Measurements from ENCODE around the gene CCDC17.
A peak's percentile ranks its signal among the peaks of the same experiment; 100 is the strongest.
"Not testable (repeated sequence)": the region's sequence is repeated elsewhere in the genome, so short reads cannot be mapped to it uniquely, and the experiment has no call there.

CCDC17 gene

DNA sequence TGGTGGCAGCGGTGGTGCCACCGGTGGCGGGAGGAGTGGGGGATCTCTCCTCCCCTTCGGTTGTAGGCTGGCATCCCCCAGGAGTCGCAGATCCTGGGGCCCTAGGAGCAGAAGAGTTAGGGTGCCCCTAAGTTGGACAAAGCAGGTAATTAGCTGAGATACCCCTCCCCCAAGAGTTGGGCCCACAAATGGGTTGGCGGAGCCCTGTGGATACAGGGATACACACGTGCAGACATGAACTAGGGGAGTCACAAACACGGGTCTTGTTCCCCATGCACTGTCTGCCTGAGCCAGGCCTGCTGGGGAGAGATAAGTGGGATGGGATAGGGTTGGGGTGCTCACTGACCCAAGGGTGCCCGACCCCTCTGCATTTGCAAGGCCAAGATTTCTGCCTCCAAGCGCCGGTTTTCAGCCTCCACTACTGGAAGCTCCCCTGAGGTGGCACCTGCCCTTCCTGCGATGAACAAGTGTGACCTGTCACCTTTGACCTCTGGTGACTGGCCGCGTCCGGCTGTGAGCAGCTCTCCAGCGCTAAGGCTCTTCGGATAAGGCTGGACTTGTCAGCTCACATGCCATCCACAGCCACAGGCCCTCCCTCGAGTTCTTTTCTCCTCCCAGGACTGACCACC is 1.8 kb downstream of the CCDC17 start:
- no peak for DNase-seq

DNA sequence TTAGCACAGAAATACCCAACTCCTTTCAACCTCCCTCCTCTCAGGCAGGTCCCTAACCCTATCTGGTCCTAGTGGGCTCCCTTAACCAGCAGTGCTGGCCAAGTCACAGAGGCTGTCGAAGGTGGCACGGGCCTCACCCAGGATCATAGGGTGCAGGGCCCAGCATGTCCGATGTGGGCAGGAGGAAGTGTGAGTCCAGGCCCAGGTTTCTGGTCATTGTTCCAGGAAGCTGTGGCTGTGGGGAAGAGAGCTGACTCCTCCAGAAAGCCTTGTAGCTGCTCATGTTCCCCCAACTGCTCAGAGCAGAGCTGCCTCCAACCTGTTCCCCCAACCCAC is 2.4 kb downstream of the CCDC17 start:
- DNase-seq = no peak

DNA sequence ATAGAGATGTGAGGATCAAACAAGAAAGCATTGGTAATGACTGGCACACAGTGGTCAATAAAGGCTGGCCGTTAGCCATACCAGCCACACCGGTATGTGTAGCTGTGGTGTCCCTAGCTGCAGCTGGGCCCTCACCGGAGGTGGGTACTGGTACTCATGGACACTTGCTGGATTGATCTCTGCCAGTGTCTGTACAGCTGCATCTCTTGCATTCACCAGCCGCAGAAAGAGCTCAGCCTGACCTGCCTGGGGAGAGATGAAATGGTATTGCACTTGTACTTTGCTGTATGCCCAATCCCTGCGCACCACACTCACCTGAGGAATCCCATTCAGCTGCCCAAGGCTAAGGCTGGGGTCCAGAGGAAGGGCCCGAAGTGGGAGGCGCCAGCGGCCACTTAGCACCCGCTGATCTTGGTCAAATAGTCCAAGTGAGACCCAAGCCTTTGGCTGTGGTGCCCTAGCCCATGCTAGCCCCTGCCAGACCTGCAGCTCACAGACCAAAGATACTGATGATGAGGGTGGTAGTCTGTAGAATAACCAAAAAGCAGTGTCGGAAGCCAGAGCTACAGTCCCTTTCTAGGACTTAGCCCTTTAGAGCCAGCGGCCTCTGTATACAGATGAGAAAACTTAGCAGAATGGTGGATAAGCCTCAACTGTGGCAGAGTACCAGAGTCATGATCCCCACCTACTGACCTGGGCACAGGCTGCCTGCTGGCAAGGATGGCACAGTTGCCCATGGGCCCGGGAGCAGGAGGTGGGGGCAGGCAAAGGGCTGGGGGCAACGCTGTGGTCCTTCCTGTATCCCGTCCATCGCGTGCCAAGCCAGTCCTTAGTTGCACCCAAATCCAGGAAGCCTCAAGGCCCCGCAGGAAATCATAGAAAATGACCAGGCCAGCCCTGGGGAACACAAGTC is 3.0 kb downstream of the CCDC17 start:
- DNase-seq = no peak

DNA sequence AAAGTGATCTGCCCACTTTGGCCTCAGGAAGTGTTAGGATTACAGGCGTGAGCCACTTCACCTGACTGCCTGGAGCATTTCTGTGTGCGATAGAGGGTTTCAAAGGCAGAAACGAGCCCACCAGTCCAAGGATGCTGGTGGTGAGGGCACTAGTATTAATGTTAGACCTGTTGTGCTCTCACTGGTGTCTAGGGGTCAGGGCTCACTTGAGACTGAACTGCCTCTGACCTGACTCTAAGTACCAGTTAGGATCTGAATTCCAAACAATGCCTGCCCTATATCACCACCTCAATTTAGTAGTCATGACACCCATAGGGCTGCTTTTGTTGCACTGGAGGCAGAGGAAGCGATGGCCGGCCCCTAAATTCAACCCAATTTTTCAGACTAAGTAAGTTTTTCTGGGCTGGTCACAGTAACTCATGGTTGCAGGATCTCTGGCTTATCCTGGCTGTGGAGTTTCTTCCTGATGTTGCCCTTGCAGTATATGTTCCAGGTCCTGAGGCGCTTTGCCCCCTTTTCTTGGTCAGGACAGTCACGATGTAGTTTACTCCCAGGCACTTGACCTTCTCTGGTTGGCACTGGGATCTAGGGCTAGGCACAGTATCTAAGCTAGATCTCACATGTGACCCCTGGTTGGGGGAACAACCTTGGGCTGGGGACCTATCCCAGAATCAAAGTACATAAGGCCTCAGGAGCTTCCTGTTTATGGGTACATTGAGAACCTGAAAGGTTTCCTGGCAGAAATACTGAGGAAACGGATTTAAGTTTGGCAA is 4.5 kb downstream of the CCDC17 start:
- DNase-seq = no peak

DNA sequence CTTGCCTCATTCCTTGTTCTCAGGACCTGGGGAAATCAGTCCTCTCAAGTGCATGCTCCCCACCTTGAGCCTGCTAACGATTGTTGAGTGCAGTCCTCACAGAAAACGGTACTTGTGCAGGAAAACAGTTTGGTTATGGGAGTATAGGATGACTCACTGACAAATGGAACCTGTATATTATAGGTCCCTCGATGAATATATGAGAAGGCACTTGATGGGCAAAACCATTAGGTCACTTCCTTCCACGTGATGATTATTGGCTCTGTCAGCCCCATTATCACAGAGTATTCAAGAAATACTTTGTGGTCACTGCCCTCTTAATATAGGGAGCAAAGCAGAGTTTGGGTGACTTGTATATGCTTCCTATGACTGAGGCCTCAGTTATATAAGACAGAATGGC is 6.2 kb downstream of the CCDC17 start:
- peak; percentile 11 for DNase-seq

DNA sequence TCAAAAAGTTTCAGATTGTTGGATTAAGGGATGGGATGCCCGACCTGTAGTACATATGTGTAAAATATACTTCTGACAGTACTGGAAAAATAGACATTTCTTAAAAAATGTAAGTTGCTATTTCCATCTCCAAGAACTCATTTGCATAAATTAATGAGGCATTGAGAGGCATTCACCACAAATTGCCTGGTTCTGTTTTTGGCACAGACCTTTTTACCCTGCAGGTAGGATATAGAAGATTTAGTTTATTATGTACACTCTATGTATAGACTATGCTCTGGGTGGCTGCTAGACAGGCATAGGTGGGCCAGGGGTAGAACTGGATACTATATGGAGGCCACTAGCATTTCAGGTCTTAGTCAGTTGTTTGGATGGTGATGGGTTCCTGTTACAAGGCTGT is 8.0 kb downstream of the CCDC17 start:
- DNase-seq = no peak

DNA sequence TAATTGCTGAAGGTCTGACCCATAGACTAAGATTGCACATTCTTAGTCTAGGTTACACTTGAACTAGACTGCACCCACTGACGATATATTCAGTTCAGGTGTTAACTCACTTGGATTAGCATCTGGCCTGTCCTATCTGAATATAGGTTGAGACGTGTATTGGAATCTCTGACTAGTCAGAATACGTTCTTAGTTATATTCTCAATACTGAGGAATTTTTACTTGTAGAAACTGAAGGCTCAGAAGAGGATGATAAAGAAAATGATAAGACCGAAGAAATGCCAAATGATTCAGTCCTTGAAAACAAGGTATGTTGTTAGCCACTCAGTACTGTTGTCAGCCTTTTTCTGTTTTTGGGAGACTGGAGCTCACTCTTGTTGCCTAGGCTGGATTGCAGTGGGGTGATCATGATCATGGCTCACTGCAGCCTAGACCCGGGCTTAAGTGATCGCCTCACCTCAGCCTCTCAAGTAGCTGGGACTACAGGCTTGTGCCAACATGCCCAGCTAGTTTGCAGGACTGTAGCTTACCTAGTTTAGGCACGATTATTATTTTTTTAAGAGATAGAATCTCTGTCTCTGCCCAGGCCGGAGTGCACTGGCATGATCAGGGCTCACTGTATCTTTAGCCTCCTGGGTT is 10.8 kb downstream of the CCDC17 start:
- no peak for DNase-seq

DNA sequence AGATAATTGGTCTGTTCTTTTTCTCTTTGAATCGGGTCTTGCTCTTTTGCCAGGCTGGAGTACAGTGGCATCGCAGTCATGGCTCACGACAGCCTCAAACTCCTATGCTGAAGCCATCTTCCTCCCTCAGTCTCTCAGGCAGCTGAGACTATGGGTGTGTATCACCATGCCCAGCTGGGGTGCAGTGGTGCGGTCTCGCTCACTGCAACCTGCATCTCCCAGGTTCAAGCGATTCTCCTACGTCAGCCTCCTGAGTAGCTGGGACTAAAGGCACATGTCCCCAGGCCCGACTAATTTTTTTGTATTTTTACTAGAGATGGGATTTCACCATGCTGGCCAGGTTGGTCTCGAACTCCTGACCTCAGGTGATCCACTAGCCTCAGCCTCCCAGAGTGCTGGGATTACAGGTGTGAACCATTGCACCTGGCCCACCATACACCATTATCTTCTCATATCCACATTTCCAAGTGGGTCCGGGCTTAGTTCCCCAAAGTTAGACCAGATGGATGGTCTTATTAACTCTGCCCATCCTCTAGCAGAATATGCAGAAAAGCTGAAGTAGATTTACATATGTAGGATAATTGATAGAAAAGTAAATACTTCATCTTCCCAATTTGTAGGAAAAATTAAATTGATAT is 13.1 kb downstream of the CCDC17 start:
- DNase-seq = no peak

DNA sequence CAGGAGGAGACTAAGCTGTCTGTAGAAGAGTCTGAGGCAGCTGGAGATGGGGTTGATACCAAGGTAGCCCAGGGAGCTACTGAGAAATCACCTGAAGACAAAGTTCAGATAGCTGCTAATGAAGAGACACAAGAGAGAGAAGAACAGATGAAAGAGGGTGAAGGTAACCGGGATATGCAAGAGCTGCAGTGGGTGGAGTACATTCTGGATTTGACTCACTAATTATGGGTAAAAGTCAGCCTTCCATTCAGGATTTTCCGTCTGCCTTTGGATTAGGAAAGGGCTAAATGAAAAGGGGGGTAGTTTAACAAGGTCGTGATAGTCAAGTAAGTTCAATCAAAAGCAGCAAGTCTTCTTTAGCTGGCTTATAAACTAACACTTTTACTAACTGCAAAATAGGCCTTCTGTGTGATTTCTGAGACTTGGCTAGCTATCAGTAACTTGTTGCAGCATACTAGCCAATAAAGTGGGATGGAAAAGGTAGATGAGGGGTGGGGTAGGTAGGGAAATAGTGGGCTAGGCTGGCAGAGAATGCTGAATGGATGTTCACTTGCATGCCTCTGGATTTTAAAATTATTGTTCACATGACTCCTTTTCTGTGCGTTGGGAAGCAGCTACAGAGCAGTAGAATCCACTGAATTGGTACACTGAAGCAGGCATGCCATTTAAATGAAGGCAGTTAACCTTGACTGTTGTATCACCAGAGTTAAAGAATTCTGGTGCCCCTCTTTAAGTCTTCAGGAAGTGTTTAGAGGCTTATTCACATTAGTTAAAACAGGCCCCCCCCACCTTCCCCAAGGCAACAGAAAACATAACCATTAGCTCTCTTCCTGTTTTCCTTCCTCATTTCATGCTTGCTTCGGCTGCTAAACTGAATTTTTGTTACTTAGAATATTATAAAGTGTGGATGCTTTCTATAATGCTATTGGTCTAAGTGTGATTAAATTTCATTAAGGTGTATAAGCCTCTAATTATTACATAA is 15.4 kb downstream of the CCDC17 start:
- DNase-seq = peak; percentile 24

DNA sequence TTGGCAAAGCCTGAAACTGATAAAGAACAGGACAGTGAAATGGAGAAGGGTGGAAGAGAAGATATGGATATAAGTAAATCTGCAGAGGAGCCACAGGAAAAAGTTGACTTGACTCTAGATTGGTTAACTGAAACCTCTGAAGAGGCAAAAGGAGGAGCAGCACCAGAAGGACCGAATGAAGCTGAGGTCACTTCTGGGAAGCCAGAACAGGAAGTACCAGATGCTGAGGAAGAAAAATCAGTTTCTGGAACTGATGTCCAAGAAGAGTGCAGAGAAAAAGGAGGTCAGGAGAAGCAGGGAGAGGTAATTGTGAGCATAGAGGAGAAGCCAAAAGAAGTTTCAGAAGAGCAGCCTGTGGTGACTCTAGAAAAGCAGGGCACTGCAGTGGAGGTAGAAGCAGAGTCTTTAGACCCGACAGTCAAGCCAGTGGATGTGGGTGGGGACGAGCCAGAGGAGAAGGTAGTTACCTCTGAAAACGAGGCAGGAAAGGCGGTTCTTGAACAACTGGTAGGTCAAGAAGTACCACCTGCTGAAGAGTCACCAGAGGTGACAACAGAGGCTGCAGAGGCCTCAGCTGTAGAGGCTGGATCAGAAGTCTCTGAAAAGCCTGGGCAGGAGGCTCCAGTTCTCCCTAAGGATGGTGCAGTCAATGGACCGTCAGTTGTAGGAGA is 16.3 kb downstream of the CCDC17 start:
- DNase-seq = no peak

DNA sequence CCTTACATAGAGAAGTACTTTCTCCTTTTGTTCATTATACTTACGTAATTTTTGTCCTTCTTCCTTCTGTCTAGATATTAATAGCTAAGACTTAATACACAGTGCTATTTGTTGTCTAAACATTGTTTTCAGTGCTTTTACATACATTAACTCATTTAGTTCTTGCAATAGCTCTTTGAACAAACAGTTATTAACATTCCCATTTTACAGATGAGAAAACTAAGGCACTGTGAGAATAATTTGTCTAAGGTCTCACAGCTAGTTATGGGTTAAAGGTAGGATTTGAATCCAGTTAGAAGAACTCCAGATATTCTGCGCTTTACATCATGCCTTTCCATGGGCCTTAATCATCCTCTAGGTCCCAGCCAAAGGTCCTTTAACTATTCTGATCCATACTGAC is 19.6 kb downstream of the CCDC17 start:
- no peak for DNase-seq

DNA sequence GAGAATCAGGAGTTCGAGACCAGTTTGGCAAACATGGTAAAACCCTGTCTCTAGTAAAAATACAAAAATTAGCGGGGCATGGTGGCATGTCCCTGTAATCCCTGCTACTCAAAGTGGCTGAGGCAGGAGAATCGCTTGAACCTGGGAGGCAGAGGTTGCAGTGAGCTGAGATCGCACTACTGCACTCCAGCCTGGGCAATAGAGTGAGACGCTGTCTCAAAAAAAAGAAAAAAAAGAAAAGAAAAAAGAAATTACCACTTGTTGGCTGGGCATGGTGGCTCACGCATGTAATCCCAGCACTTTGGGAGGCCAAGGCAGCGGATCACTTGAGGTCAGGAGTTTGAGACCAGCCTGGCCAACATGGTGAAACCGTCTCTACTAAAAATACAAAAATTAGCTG is 27.1 kb downstream of the CCDC17 start:
- DNase-seq = not testable (repeated sequence)

DNA sequence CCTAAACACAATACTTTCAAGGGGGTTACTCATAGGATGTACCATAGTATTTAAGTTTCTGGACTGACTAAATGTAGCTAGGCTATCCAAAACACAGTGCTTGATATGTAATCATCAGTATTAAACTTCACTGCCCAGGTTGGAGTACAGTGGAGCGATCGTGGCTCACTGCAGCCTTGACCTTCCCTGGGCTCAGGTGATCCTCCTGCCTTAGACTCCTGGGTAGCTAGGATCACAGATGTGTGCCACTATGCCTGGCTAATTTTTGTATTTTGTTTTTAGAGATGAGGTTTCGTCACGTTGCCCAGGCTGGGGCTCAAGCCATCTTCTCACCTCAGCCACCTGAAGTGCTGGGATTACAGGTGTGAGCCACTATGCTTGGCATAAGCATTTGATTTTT is 29.4 kb downstream of the CCDC17 start:
- DNase-seq = no peak

DNA sequence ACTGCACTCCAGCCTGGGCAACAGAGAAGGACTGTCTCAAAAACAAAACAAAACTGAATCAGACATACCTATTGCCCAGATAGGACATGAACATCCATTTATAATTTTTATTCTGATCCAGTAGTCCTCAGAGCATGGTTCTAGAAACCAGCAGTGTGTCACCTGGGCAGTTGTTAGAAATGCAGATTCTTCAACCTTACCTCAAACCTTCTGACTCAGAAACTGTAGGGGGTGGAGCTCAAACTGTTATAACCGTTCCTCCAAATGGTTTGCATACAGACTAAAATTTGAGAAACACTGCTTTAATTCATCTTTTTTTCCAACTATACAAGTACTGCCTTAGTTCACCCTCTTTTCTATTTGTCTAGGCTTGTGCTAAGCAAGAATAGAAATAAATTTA is 34.0 kb downstream of the CCDC17 start:
- no peak for DNase-seq

DNA sequence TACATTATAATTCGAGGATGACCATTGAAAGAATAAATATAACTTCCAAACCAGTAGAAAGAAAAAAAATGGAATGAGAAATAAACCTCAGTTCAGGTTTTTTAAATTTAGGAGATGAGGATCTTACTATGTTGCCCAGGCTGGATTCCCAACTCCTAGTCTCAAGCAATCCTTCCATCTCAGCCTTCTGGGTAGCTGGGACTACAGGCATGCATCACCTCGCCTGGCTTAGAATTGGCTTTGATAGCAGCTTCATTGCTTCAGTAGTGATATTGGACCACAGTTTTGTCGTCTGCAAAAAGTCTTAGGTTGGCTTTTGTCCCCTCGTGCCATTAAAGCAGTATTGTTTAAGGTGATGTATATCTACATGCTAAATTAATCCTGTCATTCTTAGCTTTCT is 37.1 kb downstream of the CCDC17 start:
- no peak for DNase-seq

DNA sequence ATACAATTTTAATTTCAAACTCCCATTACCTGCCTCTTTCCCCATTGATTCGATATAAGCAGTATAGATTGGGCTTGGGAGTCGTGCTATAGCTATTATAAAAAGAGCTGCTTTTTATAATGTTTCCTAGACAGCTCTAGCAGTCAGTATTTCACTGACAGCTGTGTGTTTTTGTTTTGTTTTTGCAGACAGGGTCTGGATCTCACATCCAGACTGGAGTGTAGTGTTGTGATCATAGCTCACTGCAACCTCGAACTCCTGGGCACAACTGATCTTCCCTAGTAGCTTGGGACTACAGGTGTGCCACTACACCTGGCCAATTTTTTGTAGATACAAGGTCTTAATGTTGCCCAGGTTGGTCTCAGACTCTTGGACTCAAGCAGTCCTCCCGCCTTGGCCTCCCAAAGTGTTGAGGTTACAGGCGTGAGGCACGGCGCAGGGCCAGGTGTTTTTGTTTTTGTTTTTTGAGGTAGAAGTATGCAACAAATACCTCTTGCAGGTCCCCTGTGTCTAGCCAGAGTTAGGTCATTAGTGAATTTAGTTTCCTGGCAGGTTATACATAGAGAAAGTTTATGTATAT is 38.3 kb downstream of the CCDC17 start:
- no peak for DNase-seq

DNA sequence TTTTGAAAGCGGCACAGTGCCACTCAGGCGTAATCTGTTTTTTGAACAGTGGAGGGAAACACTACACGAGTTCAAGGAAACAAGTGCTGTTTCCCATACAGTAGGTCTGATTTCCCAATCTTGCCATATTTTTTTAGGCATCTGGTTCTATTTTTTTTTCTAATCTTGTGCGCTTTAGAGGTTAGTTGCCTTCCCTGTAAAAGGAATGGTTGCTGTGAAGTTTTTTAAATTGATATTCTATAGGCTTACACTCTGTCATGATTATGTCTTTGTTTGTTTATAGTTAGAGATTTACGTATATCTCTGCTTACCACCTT is 38.8 kb downstream of the CCDC17 start:
- DNase-seq = no peak

DNA sequence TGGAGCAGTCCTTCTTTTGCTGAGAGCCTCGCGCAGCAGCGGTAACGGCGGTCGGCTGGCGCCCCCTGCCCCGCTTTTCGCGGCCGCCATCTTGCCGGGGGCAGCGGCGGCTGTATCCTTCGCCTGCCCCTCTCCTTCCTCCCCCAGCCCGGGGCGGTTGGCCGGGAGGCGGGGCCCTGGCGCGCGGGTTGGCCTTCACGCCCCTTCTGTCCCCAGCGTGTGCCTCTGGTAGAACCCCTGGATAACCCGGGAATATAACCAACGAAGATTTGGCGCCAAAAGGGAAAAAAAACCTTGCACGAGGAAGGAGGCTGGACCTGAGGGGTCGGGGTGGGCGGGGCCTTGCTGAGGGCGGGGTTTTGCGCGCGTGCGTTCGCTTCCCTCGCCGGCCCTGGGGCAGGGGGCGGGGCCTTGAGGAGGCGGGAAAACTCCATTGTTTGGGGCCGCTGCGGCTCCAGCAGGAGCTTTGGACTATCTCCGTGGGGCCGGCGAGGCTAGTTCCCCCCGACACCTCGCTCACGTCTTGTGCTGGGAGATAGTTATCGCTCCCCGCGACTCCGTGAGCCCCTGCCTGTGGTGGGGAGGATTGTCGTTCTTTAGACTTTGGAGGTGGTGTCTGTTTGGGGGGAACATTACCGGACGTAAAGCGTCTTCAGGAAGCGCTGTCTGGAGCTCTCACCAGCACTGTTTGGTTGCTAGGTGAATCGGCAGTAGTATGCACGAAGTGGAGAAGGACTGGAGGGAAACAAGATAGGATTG is 39.3 kb downstream of the CCDC17 start:
- peak; percentile 87 for DNase-seq

DNA sequence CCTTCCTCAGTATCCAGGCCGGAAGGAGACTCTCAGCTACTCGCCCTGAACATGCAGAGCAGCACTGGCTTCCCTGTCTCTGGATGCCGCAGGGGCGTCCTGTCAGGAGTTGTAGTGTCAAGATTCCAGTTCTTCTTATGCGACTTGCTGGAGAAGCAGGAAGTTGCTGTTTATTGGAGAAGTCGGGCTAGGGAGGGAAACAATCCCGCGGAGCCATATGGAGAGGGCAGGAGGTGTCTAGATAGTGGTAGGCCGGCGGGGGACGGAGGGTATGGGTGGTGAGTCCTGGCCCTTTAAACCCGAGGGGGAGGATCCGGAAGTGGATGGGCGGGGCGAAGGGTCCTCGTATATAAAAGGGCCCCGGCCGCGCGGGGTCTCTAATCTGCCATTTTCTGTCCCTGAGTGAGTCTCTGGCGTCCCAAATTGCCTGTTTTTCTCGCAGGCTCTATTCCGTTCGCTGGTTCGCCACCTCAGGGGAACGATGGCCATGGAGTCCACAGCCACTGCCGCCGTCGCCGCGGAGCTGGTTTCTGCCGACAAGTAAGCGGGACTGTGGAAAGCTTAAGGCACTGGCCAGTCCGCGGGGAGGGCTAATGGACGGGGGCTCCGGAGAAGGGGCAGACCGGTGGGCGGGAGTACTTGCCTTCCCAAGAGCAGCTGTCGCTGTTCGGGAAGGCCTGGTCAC is 40.0 kb downstream of the CCDC17 start, which contains the start of gene NASP:
Gene NASP, plus strand, starts transcription at position 376 of the 685 bp plus-strand sequence. Its CDS starts 106 bp downstream, at position 482.
- peak; percentile 82 for DNase-seq
